ENCODE data around the gene HPS4.

HPS4 gene

GRCh38 chr22:26406118-26406517, 77.5 kb downstream of the HPS4 start:
- DNase-seq, result no peak

GRCh38 chr22:26404851-26405421, 78.6 kb downstream of the HPS4 start:
- DNase-seq, result no peak

- no peak for DNase-seq
These were observed 81.9 kb downstream of the HPS4 start for GRCh38 chr22:26401726-26402125.

Data from eye (tissue), 1 donor.